Panc1 (cell line): ENCODE results near the gene COL6A1. TPM values are rescaled to one million over a fixed set of nuclear protein-coding genes. Genes with fewer than 3 reads are reported as not detected.

Experiments used
- ATAC-seq: fragments of 200-7000 bp; cut with Tn5 transposase; 2 replicates; pipeline ENCODE4 v1.9.1; 2020; ENCODE audit warnings: mild to moderate bottlenecking, moderate library complexity
- BruUV-seq: library from RNA; stranded (reverse); fragments of 400-500 nt; replicated peaks from 2 replicates; lab custom pipeline; 2021; lab: Mats Ljungman, UMichigan
- CTCF ChIA-PET: fragments of 300-600 bp; sonication (Branson Sonifier 250); formaldehyde crosslinking; loops from one replicate; lab custom pipeline; 2022; ENCODE audit warnings: antibody characterized with exemption; lab: Charles Lee
- POLR2A ChIA-PET: fragments of 300-600 bp; sonication (Branson Sonifier 250); formaldehyde crosslinking; loops from one replicate; lab custom pipeline; 2022; ENCODE audit warnings: antibody characterized with exemption; lab: Charles Lee
- DNase-seq: peaks from one replicate; pipeline ENCODE4 v3.0.0-alpha.2; 2010; ENCODE audit warnings: low read depth, low spot score
- H3K27ac ChIP-seq: 2 replicates; pipeline ENCODE4 v1.5.1; 2011; ENCODE audit warnings: mild to moderate bottlenecking, low read length, inconsistent platforms
- H3K27me3 ChIP-seq: fragments of 200-500 bp; sonication (Bioruptor generic); 2 replicates; pipeline ENCODE4 v1.6.0; 2014; ENCODE audit warnings: low read length, inconsistent platforms; ENCODE audit not compliant: control insufficient read depth, insufficient read depth
- H3K36me3 ChIP-seq: fragments of 200-500 bp; sonication (Bioruptor generic); 2 replicates; pipeline ENCODE4 v1.5.1; 2014; ENCODE audit warnings: inconsistent platforms, mild to moderate bottlenecking, low read length, moderate library complexity; ENCODE audit not compliant: control insufficient read depth, insufficient read depth
- H3K4me1 ChIP-seq: 2 replicates; pipeline ENCODE4 v1.5.1; 2011; ENCODE audit warnings: inconsistent platforms, mild to moderate bottlenecking, low read length, moderate library complexity; ENCODE audit not compliant: control insufficient read depth, insufficient read depth
- H3K4me3 ChIP-seq, 2 experiments: 2 replicates each; pipeline ENCODE4 v1.5.1; 2011 to 2012; ENCODE audit warnings: low read depth in 2 of 2, low read length in 2 of 2, mild to moderate bottlenecking in 2 of 2, inconsistent platforms in 1 of 2, moderate library complexity in 1 of 2
- H3K9me3 ChIP-seq: fragments of 200-500 bp; sonication (Bioruptor generic); 2 replicates; pipeline ENCODE4 v1.5.1; 2014; ENCODE audit warnings: low read depth, mild to moderate bottlenecking, inconsistent platforms, low read length, moderate library complexity; ENCODE audit not compliant: control insufficient read depth, insufficient read depth
- POLR2AphosphoS5 ChIP-seq: IDR thresholded peaks from 2 replicates; pipeline ENCODE4 v1.6.1; 2012; ENCODE audit warnings: mild to moderate bottlenecking, low read depth, low read length, moderate library complexity
- SIN3A ChIP-seq: IDR thresholded peaks from 2 replicates; pipeline ENCODE4 v1.6.1; 2012; ENCODE audit warnings: low read depth, mild to moderate bottlenecking, low read length, moderate library complexity, borderline replicate concordance; ENCODE audit not compliant: insufficient read depth
- TCF7L2 ChIP-seq: IDR thresholded peaks from 2 replicates; pipeline ENCODE4 v1.6.1; 2011; ENCODE audit warnings: mild to moderate bottlenecking, low read depth, low read length, inconsistent platforms
- in situ Hi-C: cut with HindIII; loops from 2 replicates; pipeline ENCODE4 v1.10.0; 2016; ENCODE audit warnings: low sequenced_read_pairs, low pct_unique_long_range_greater_than_20kb
- intact Hi-C: fragments of 100-400 bp; cut with micrococcal nuclease; formaldehyde crosslinking; loops from one replicate; pipeline ENCODE4 v1.10.0; 2022; ENCODE audit not compliant: unreplicated experiment
- total RNA-seq: library from RNA; stranded (reverse); gene quantifications from one replicate; pipeline ENCODE4 v1.2.1, GENCODE V29; 2021; ENCODE audit not compliant: unreplicated experiment
- TF ChIP-seq, protein P1 (sequence below), 2 experiments: IDR thresholded peaks; 2 replicates each; pipeline ENCODE4 v1.6.1; 2011 to 2012; ENCODE audit warnings: low read depth in 2 of 2, control low read depth in 1 of 2, low read length in 1 of 2, mild to moderate bottlenecking in 1 of 2, moderate library complexity in 1 of 2; ENCODE audit not compliant: insufficient read depth in 1 of 2
- TF ChIP-seq, protein P2 (sequence below): fragments of 450-650 bp; IDR thresholded peaks from 2 replicates; pipeline ENCODE4 v1.5.1; 2017; ENCODE audit warnings: mild to moderate bottlenecking

Gene COL6A1
- total RNA-seq, 1 experiment from 2014 or later = 34.2 TPM

DNA sequence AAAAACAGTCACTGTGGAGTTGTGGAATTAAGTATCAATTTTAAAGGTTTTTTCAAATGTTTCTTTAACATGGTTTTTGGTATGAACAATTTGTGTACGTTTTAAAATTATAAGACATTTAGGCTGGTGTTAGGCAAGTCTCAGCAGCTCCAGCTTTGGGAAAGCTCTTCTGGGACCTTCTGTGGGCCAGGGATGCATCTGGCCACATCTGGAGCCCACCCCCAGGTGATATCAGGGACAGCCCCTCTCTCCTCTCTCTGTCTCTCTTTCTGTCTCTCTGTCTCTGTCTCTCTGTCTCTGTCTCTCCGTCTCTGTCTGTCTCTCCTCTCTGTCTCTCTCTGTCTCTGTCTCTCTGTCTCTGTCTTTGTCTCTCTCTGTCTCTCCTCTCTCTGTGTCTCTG is 1.3 kb upstream of the COL6A1 start:
- no peak for TF ChIP-seq SIN3A
- TF ChIP-seq TCF7L2 = no peak
- ChIA-PET POLR2A (no interaction called here), CTCF (no interaction called here)
- Histone ChIP-seq H3K4me1 (no peaks in the 10 kb centered on the region), H3K4me3 (no peak overlapping the region), H3K9me3 (no peaks in the 10 kb centered on the region), H3K27me3 (no peaks in the 10 kb centered on the region), H3K36me3 (no peaks in the 10 kb centered on the region), H3K27ac (no peak overlapping the region)
- intact Hi-C loops (no loop called here), in situ Hi-C loops (no loop called here)
- ATAC-seq = no peak
- no peak for DNase-seq
- no TSS peak for BruUV-seq

DNA sequence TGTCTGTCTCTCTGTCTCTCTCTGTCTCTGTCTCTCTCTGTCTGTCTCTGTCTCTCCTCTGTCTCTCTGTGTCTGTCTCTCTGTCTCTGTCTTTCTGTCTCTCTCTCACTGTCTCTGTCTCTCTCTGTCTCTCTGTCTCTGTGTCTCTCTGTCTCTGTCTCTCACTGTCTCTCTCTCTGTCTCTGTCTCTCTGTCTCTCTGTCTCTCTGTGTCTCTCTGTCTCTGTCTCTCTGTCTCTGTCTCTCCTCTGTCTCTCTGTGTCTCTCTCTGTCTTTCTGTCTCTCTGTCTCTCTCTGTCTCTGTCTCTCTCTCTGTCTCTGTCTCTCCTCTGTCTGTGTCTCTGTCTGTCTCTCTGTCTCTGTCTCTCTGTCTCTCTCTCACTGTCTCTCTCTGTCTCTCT is 873 bp upstream of the COL6A1 start:
- no peaks in the 10 kb centered on the region for H3K36me3 ChIP-seq
- no peaks in the 10 kb centered on the region for H3K4me1 ChIP-seq
- BruUV-seq = no TSS peak
- TF ChIP-seq POLR2AphosphoS5 (no peak), TCF7L2 (no peak), SIN3A (no peak)
- TF ChIP-seq, protein P1, sequence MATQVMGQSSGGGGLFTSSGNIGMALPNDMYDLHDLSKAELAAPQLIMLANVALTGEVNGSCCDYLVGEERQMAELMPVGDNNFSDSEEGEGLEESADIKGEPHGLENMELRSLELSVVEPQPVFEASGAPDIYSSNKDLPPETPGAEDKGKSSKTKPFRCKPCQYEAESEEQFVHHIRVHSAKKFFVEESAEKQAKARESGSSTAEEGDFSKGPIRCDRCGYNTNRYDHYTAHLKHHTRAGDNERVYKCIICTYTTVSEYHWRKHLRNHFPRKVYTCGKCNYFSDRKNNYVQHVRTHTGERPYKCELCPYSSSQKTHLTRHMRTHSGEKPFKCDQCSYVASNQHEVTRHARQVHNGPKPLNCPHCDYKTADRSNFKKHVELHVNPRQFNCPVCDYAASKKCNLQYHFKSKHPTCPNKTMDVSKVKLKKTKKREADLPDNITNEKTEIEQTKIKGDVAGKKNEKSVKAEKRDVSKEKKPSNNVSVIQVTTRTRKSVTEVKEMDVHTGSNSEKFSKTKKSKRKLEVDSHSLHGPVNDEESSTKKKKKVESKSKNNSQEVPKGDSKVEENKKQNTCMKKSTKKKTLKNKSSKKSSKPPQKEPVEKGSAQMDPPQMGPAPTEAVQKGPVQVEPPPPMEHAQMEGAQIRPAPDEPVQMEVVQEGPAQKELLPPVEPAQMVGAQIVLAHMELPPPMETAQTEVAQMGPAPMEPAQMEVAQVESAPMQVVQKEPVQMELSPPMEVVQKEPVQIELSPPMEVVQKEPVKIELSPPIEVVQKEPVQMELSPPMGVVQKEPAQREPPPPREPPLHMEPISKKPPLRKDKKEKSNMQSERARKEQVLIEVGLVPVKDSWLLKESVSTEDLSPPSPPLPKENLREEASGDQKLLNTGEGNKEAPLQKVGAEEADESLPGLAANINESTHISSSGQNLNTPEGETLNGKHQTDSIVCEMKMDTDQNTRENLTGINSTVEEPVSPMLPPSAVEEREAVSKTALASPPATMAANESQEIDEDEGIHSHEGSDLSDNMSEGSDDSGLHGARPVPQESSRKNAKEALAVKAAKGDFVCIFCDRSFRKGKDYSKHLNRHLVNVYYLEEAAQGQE (IDR thresholded peaks at IDR 0.05; ENCODE audit: insufficient read depth in 1 of 2, low read depth in 2 of 2, low read length in 1 of 2) = no peak
- TF ChIP-seq, protein P2, sequence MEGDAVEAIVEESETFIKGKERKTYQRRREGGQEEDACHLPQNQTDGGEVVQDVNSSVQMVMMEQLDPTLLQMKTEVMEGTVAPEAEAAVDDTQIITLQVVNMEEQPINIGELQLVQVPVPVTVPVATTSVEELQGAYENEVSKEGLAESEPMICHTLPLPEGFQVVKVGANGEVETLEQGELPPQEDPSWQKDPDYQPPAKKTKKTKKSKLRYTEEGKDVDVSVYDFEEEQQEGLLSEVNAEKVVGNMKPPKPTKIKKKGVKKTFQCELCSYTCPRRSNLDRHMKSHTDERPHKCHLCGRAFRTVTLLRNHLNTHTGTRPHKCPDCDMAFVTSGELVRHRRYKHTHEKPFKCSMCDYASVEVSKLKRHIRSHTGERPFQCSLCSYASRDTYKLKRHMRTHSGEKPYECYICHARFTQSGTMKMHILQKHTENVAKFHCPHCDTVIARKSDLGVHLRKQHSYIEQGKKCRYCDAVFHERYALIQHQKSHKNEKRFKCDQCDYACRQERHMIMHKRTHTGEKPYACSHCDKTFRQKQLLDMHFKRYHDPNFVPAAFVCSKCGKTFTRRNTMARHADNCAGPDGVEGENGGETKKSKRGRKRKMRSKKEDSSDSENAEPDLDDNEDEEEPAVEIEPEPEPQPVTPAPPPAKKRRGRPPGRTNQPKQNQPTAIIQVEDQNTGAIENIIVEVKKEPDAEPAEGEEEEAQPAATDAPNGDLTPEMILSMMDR = no peak
- ChIA-PET POLR2A (no interaction called here), CTCF (no interaction called here)
- DNase-seq (no peak), ATAC-seq (no peak)
- H3K27ac ChIP-seq = 0 out of 2 replicates have a peak overlapping the region, but pooled peaks have one; percentile 18
- H3K4me3 ChIP-seq = peak overlapping the region; percentile 39 to 46
- H3K9me3 ChIP-seq = no peaks in the 10 kb centered on the region
- intact Hi-C loops (no loop called here), in situ Hi-C loops (no loop called here)
- no peaks in the 10 kb centered on the region for H3K27me3 ChIP-seq

DNA sequence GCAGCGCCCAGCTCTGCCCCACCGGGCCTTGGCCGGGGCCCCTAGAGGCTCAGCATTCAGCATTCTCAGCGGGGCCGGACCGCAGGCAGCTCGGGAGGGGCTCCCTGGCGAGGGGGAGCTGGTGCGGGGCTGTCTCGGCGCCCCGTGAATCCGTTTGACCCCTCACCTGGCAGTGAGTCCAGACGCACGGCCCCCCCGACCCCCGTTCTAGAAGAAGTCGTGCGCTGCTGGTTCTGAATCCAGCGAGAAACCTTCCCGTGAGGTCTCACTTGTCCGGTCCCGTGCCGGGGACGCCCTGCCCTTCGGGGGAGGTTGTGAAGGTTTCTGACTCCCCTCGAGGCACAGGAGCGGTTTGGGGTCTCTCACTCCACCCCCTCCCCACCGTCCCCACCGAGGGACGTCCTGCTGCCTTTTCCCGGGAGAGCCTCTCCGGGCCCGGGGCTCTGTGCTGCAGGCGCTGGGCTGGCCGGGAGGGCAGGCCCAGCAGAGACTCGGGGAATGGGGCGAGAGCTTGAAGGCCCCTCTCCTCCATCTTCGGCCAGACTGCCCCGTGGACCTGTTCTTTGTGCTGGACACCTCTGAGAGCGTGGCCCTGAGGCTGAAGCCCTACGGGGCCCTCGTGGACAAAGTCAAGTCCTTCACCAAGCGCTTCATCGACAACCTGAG is 655 bp downstream of the COL6A1 start:
- Histone ChIP-seq H3K4me3 (peak overlapping the region; percentile 47 to 50), H3K36me3 (no peaks in the 10 kb centered on the region), H3K27me3 (no peaks in the 10 kb centered on the region), H3K9me3 (no peaks in the 10 kb centered on the region), H3K4me1 (no peaks in the 10 kb centered on the region), H3K27ac (no peak overlapping the region)
- ChIA-PET CTCF (no interaction called here), POLR2A (no interaction called here)
- peak; percentile 59 for ATAC-seq
- TF ChIP-seq, protein P2 = no peak
- TF ChIP-seq SIN3A = no peak
- TF ChIP-seq, protein P1 (IDR thresholded peaks at IDR 0.05; ENCODE audit: insufficient read depth in 1 of 2, low read depth in 2 of 2, low read length in 1 of 2) = no peak
- no peak for TF ChIP-seq POLR2AphosphoS5
- no peak for TF ChIP-seq TCF7L2
- in situ Hi-C loops = no loop called here
- intact Hi-C loops = no loop called here
- DNase-seq = no peak
- no TSS peak for BruUV-seq
